AG10803 (cell line): Measurements from ENCODE around the gene AMOTL1.

Experiments used
- DNase-seq: peaks from one replicate; pipeline ENCODE4 v3.0.0; 2010; ENCODE audit warnings: low read depth
- H3K4me3 ChIP-seq: 2 replicates; pipeline ENCODE4 v1.5.1; 2011; ENCODE audit warnings: mild to moderate bottlenecking, low read length, control low read depth
- TF ChIP-seq, protein P1 (sequence below): conservative IDR thresholded peaks from 2 replicates; pipeline ENCODE4 v1.5.1; 2011; ENCODE audit warnings: mild to moderate bottlenecking, low read length, control low read depth, inconsistent platforms

AMOTL1 gene

DNA sequence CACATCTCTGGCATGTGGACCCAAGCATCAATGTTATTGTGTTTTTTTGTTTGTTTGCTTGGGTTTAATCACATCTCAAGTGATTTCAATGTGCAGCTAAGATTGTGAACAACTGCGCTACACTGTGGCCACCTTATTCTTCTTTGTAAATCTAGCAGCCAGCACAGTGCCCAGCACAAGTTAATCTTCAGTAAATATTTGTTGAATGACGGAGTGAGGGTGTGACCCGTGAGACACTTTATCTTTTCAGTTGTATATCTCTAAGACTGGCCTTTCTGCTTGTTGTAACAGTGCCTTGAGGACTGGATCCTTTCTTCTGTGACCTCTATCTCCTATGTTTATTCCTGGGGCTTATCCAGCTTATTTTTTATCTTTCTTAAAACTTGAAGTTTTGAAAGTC, 21.4 kb upstream of the AMOTL1 start:
- TF ChIP-seq, protein P1, sequence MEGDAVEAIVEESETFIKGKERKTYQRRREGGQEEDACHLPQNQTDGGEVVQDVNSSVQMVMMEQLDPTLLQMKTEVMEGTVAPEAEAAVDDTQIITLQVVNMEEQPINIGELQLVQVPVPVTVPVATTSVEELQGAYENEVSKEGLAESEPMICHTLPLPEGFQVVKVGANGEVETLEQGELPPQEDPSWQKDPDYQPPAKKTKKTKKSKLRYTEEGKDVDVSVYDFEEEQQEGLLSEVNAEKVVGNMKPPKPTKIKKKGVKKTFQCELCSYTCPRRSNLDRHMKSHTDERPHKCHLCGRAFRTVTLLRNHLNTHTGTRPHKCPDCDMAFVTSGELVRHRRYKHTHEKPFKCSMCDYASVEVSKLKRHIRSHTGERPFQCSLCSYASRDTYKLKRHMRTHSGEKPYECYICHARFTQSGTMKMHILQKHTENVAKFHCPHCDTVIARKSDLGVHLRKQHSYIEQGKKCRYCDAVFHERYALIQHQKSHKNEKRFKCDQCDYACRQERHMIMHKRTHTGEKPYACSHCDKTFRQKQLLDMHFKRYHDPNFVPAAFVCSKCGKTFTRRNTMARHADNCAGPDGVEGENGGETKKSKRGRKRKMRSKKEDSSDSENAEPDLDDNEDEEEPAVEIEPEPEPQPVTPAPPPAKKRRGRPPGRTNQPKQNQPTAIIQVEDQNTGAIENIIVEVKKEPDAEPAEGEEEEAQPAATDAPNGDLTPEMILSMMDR = no peak
- DNase-seq = no peak
- H3K4me3 ChIP-seq = no peak overlapping the region

DNA sequence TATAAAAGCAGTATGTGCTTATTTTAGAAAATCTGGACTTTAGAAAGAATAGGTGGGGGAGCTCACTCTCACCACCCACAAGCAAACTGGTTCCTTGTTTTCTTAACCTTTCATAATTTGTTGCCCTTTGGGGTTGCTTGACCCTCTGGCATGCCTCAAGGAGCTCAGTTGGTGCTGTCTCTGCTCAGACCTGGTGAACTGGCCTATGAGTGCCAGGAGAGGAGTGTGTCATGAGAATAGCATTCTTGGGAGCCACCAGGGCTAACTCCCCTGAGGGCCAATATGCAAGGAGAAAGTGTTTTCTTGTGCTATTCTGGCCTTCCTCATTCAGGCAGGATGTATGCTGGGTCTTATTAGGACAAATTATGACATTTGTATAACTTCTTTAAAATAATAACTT, 21.0 kb upstream of the AMOTL1 start:
- DNase-seq = no peak
- TF ChIP-seq, protein P1 = no peak
- H3K4me3 ChIP-seq = no peak overlapping the region

DNA sequence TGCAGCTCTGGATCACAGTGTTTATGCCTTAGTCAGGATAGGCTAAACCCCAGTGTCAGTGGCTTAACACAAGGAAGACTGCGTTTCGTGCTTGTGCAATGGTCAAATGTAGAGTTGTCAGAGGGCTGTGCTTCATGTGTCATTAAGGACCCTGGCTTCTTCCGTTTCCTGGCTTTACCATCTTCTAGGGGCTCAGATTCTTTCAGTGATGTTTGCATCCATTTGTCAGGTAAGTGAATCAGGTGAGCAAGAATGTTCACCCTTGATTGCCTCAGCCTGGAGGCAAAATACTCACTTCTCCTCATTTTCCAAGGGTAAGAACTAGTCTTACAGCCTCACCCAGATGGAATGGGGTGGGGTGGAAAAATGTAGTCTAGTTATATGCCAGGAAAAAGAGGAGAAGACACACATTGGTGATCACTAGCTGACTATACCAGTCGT, 20.5 kb upstream of the AMOTL1 start:
- TF ChIP-seq, protein P1 = no peak
- no peak overlapping the region for H3K4me3 ChIP-seq
- DNase-seq = no peak

DNA sequence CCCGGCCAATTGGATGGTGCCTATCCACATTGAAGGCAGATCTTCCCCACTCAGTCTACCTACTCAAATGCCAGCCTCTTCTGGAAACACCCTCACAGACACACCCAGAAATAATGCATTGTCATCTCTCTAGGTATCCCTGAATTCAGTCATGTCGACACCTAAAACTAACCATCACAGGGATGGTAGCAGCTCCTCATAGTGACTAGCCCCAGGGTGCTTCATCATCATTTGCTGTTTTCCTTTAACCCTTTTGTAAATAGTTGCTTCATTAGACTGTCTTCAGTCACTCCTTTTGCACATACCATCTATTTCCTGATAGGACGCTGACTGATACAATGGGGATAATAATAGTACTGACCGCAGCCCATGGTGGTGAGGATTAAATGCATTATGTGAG, 18.8 kb upstream of the AMOTL1 start:
- H3K4me3 ChIP-seq = no peak overlapping the region
- DNase-seq = no peak
- TF ChIP-seq, protein P1 = no peak

DNA sequence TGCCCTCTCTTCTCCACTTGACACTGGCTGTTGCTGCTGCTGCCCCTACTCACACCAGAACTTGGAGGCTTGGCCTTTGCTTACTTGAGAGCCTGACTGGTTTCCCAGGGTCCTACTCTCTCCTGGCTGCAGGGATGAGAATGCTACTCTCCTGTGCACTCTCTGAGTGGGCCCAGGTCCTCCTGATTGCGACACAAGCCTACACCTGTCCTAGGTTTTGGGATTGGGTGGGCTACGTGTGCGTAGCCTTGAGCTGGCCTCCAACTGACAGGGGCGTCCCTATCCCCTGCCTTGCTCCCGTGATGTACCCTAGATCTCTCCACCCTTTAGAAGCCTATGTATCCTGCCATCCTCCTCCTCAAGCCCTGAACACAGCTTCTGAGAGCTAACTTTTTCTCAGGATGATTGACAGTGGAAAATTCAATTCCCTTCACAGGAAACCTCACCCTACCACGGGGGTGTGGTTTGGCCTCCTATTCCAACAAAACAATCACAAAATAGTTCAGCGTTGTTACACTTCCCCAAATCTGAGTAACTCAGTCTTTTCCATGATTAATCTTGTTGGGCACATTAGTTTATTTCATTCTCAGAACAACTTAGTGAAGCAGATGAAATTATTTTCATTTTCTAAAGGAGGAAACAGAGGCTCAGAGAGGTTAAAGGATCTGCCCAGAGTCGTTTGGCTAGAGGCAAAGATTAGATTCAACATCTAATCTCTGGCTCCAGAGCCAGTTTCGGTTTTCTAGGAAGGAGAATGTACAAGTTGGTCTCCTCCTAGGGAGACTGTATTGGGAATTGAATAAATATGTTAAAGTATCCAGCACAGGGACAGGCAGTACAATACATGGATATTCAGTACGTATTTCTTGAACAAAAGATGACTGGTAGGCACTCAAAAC, 17.6 kb upstream of the AMOTL1 start:
- TF ChIP-seq, protein P1 = no peak
- no peak overlapping the region for H3K4me3 ChIP-seq
- DNase-seq = no peak

DNA sequence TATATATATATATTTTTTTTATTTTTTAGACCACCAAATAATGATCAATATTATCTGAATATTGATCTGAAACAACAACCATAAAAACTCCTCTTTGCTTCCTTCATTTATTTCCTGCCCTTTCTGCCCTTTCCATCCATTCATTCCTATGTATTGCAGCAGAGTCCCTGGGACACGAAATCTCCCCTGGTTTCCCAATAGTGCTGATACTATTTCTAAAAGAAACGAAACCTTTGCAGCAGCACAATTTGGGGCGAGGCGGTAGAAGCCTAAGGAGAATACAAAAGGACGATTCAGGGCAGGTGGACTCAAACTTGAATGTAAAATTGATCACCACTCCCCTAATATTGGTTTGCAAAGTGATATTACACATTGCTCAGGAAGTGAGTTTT, 16.9 kb upstream of the AMOTL1 start:
- H3K4me3 ChIP-seq = no peak overlapping the region
- DNase-seq = no peak
- TF ChIP-seq, protein P1 = no peak

DNA sequence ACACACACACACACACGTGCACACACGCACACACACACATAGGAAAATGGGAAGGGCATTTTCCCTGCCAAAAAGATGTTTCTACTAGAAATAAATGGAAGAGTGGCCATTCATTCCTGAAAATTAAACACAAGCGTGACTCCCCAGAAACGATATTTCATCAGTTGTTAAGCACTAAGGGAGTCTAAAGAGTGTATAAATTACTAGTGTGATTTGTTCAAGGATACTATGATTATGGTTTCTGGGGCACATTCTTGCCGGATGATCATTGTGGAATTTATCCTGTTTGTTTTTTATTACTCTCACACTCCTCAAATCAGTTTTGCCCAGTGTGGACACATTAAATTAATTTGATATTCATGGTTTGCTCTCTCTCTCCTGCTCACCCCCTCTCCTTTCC, 16.4 kb upstream of the AMOTL1 start:
- H3K4me3 ChIP-seq = no peak overlapping the region
- TF ChIP-seq, protein P1 = no peak
- DNase-seq = peak; percentile 74
